IPS-NIHi7 (cell line): ENCODE measurements around the gene OR10C1.
A peak's percentile ranks its signal among the peaks of the same experiment; 100 is the strongest.
"Not testable (repeated sequence)": the region's sequence is repeated elsewhere in the genome, so short reads cannot be mapped to it uniquely, and the experiment has no call there.

ENCODE experiments used
- DNase-seq: peaks from one replicate; pipeline ENCODE4 v3.0.0; 2012; ENCODE audit warnings: mixed read lengths; ENCODE audit errors: extremely low spot score

The OR10C1 gene

GRCh38 chr6:29439006-29439405 is at the start of gene OR10C1:
Gene OR10C1 (plus strand): TSS chr6:29439306. CDS start chr6:29440016, 710 bp downstream.
- DNase-seq: no peak

- no peak for DNase-seq
These were observed 43.8 kb upstream of the OR10C1 start, which contains the start of gene OR12D2 for GRCh38 chr6:29395331-29395730. Gene OR12D2 (plus strand): TSS chr6:29395631. CDS start chr6:29396700, 1,069 bp downstream.

GRCh38 chr6:29399525-29399924 is 39.6 kb upstream of the OR10C1 start:
- DNase-seq: no peak

GRCh38 chr6:29403801-29404200 is 35.3 kb upstream of the OR10C1 start:
- DNase-seq: no peak

GRCh38 chr6:29414588-29414987 is 24.5 kb upstream of the OR10C1 start, which contains the start of gene OR12D1:
Gene OR12D1 (plus strand): TSS chr6:29414928.
- peak; percentile 17 for DNase-seq

GRCh38 chr6:29419516-29419915 is 19.6 kb upstream of the OR10C1 start:
- no peak for DNase-seq

- DNase-seq: no peak
These were observed 14.9 kb upstream of the OR10C1 start for GRCh38 chr6:29424168-29424567.

GRCh38 chr6:29424575-29424974 is 14.5 kb upstream of the OR10C1 start:
- no peak for DNase-seq

GRCh38 chr6:29425075-29425474 is 14.0 kb upstream of the OR10C1 start:
- DNase-seq: no peak

GRCh38 chr6:29426654-29427053 is 12.5 kb upstream of the OR10C1 start:
- no peak for DNase-seq

- DNase-seq: peak; percentile 35
These were observed 2.4 kb upstream of the OR10C1 start for GRCh38 chr6:29436730-29437129.

- DNase-seq: no peak
These were observed 3.6 kb downstream of the OR10C1 start for GRCh38 chr6:29442719-29443118.

- DNase-seq: not testable (repeated sequence)
These were observed 4.9 kb downstream of the OR10C1 start for GRCh38 chr6:29444031-29444430.

GRCh38 chr6:29447670-29448069 is 8.6 kb downstream of the OR10C1 start:
- peak; percentile 74 for DNase-seq

GRCh38 chr6:29451471-29452193 is 12.5 kb downstream of the OR10C1 start:
- DNase-seq: no peak

- DNase-seq: no peak
These were observed 17.9 kb downstream of the OR10C1 start, which contains the start of the genes OR11A1 and OR2H1 for GRCh38 chr6:29456971-29457370. Gene OR11A1 (minus strand): TSS chr6:29457071. CDS start chr6:29427641, 29,430 bp downstream. Gene OR2H1 (plus strand): TSS chr6:29457155. CDS start chr6:29461770, 4,615 bp downstream.

- no peak for DNase-seq
These were observed 22.1 kb downstream of the OR10C1 start for GRCh38 chr6:29461021-29461814.

- DNase-seq: no peak
These were observed 22.9 kb downstream of the OR10C1 start for GRCh38 chr6:29462022-29462421.

GRCh38 chr6:29465279-29465678 is 26.2 kb downstream of the OR10C1 start:
- DNase-seq: no peak

GRCh38 chr6:29465801-29466200 is 26.7 kb downstream of the OR10C1 start:
- DNase-seq: no peak

- no peak for DNase-seq
These were observed 27.1 kb downstream of the OR10C1 start for GRCh38 chr6:29466241-29466640.

- DNase-seq: no peak
These were observed 35.9 kb downstream of the OR10C1 start for GRCh38 chr6:29474996-29475395.
